Natural killer cell (primary cell): ENCODE results near the gene VPS11. TPM values are rescaled to one million over a fixed set of nuclear protein-coding genes. Genes with fewer than 3 reads are reported as not detected.

Source experiments
- ATAC-seq, 3 donors: fragments of 150-1000 bp in 2 of 3; fragments of 200-7000 bp in 1 of 3; cut with Tn5 transposase; 1 replicate in 1 of 3; 2 replicates in 2 of 3; pipeline ENCODE4 v1.10.0; 2021; ENCODE audit warnings: mild to moderate bottlenecking in 2 of 3, moderate library complexity in 2 of 3
- DNase-seq, 2 donors: peaks; one replicate each; pipeline versions ENCODE4 v3.0.0 to v3.0.0-alpha.2; 2013 to 2021; ENCODE audit warnings: mixed read lengths in 1 of 2
- H3K27ac ChIP-seq: one replicate; pipeline ENCODE4 v1.5.1; 2013; ENCODE audit warnings: mild to moderate bottlenecking, low read length
- H3K27me3 ChIP-seq: one replicate; pipeline ENCODE4 v1.6.1; 2013; ENCODE audit warnings: low read length; ENCODE audit not compliant: control insufficient read depth, insufficient read depth
- H3K36me3 ChIP-seq: one replicate; pipeline ENCODE4 v1.6.1; 2013; ENCODE audit warnings: low read length; ENCODE audit not compliant: control insufficient read depth, insufficient read depth
- H3K4me1 ChIP-seq: one replicate; pipeline ENCODE4 v1.6.1; 2013; ENCODE audit warnings: low read length; ENCODE audit not compliant: control insufficient read depth, insufficient read depth
- H3K4me3 ChIP-seq: one replicate; pipeline ENCODE4 v1.5.1; 2013; ENCODE audit warnings: low read length
- H3K9me3 ChIP-seq: one replicate; pipeline ENCODE4 v1.6.1; 2013; ENCODE audit warnings: low read length; ENCODE audit not compliant: control insufficient read depth, insufficient read depth
- H3K27ac Mint-ChIP-seq, 2 donors: one replicate each; pipeline ENCODE4 v1.8.0; 2022; ENCODE audit warnings: mild to moderate bottlenecking in 2 of 2, mixed read lengths in 2 of 2, moderate library complexity in 1 of 2
- H3K27me3 Mint-ChIP-seq, 2 donors: one replicate each; pipeline ENCODE4 v1.8.0; 2022; ENCODE audit warnings: low read depth in 2 of 2, mixed read lengths in 2 of 2
- H3K36me3 Mint-ChIP-seq: one replicate; pipeline ENCODE4 v1.8.0; 2022; ENCODE audit warnings: mixed read lengths
- H3K4me1 Mint-ChIP-seq, 2 donors: one replicate each; pipeline ENCODE4 v1.8.0; 2022; ENCODE audit warnings: mixed read lengths in 2 of 2
- H3K4me3 Mint-ChIP-seq: one replicate; pipeline ENCODE4 v1.8.0; 2022; ENCODE audit warnings: mild to moderate bottlenecking, moderate library complexity, mixed read lengths
- H3K9me3 Mint-ChIP-seq, 2 donors: one replicate each; pipeline ENCODE4 v1.8.0; 2022; ENCODE audit warnings: mixed read lengths in 2 of 2
- WGBS: methylation state at CpG from one replicate; pipeline ENCODE4 v1.1.7; 2013; ENCODE audit warnings: missing lambda C conversion rate; ENCODE audit not compliant: insufficient coverage; 5-methylcytosine and 5-hydroxymethylcytosine counted together
- intact Hi-C: fragments of 100-400 bp; cut with micrococcal nuclease; formaldehyde crosslinking; loops from one replicate; pipeline ENCODE4 v1.14.2; 2022
- total RNA-seq, 4 donors: library from RNA; stranded (reverse); fragments of 120-200 nt in 1 of 4; gene quantifications; one replicate each; pipeline versions ENCODE4 v1.2.3 to v1.2.4, GENCODE V29; 2013 to 2022
- TF ChIP-seq, protein P1 (sequence below): fragments of 200-600 bp; IDR thresholded peaks from one replicate; pipeline ENCODE4 v1.8.0; 2022; ENCODE audit warnings: antibody characterized with exemption

VPS11 gene
- total RNA-seq, 3 donors from 2014 or later (not counting 1 experiment from before 2014, with no cell fraction given): 91.4 to 101 (median 91.7) TPM

GRCh38 chr11:119120639-119121007 lies 53.0 kb downstream of the VPS11 start:
- ATAC-seq: no peak
- H3K27ac ChIP-seq: peak overlapping the region; percentile 73
- peaks cover 24% of the 10 kb centered on the region for H3K4me1 ChIP-seq
- H3K27me3 ChIP-seq: no peaks in the 10 kb centered on the region
- no peaks in the 10 kb centered on the region for H3K9me3 ChIP-seq
- H3K27me3 Mint-ChIP-seq: no peaks in the 10 kb centered on the region
- H3K9me3 Mint-ChIP-seq: no peaks in the 10 kb centered on the region
- peaks cover 32 to 33% of the 10 kb centered on the region in 2 donors for H3K4me1 Mint-ChIP-seq
- H3K4me3 ChIP-seq: peak overlapping the region; percentile 42
- TF ChIP-seq, protein P1, sequence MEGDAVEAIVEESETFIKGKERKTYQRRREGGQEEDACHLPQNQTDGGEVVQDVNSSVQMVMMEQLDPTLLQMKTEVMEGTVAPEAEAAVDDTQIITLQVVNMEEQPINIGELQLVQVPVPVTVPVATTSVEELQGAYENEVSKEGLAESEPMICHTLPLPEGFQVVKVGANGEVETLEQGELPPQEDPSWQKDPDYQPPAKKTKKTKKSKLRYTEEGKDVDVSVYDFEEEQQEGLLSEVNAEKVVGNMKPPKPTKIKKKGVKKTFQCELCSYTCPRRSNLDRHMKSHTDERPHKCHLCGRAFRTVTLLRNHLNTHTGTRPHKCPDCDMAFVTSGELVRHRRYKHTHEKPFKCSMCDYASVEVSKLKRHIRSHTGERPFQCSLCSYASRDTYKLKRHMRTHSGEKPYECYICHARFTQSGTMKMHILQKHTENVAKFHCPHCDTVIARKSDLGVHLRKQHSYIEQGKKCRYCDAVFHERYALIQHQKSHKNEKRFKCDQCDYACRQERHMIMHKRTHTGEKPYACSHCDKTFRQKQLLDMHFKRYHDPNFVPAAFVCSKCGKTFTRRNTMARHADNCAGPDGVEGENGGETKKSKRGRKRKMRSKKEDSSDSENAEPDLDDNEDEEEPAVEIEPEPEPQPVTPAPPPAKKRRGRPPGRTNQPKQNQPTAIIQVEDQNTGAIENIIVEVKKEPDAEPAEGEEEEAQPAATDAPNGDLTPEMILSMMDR: no peak
- H3K27ac Mint-ChIP-seq: peak overlapping the region; percentile 87 to 90
- whole genome bisulfite sequencing: 51% methylated on average over 5 of the region's 5 CpGs
- H3K36me3 ChIP-seq: peaks cover 12% of the 10 kb centered on the region
- H3K4me3 Mint-ChIP-seq: peak overlapping the region; percentile 91
- intact Hi-C loops: loop anchor here (1.0 to 5.0 kb wide), 4 partner anchors 18 to 53 kb away; partner anchors contain the start of genes HMBS and VPS11
- H3K36me3 Mint-ChIP-seq: peaks cover under 1% of the 10 kb centered on the region
- DNase-seq: peak in 1 of 2 donors; percentile 29

- DNase-seq: peak; percentile 97 to 100
- Mint-ChIP-seq H3K36me3 (no peaks in the 10 kb centered on the region), H3K4me3 (peak within 1 kb of the TSS; percentile 91), H3K9me3 (no peaks in the 10 kb centered on the region), H3K27ac (peak within 1 kb of the TSS; percentile 87 to 90), H3K4me1 (peaks cover 32% of the 10 kb centered on the region in 2 donors), H3K27me3 (no peaks in the 10 kb centered on the region)
- Histone ChIP-seq H3K4me3 (peak within 1 kb of the TSS; percentile 99), H3K9me3 (no peaks in the 10 kb centered on the region), H3K27me3 (no peaks in the 10 kb centered on the region), H3K4me1 (peaks cover 20% of the 10 kb centered on the region), H3K36me3 (peaks cover 11% of the 10 kb centered on the region), H3K27ac (peak within 1 kb of the TSS; percentile 73)
- WGBS: under 1% methylated on average over 52 of the region's 54 CpGs
- ATAC-seq: peak; percentile 97 to 100 (median 97)
- intact Hi-C loops: loop anchor here (1.0 to 5.0 kb wide), 4 partner anchors 19 to 54 kb away; partner anchors contain the start of genes HMBS and VPS11
- TF ChIP-seq, protein P1: no peak
Measured at GRCh38 chr11:119121008-119121810, 53.6 kb downstream of the VPS11 start, which contains the start of gene HINFP. Gene HINFP (plus strand): TSS chr11:119121580. CDS start chr11:119126945, 5,365 bp downstream.

DNA sequence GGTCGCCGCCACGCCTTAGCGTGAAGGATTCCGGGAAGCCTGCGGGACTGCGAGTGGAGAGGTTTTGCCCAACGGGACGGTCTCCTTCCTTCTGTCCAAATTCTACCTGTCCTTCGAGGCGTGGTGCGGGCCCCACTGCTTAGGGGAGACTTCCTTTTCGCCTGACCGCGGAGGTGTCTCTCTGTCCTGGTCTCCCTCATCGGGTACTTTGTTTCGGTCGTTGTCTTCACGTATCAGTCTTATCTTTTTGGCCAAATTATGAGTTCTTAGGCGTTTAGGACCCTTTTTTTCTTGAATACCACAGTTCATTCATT lies 54.1 kb downstream of the VPS11 start:
- Mint-ChIP-seq H3K27me3 (no peaks in the 10 kb centered on the region), H3K9me3 (no peaks in the 10 kb centered on the region), H3K36me3 (no peaks in the 10 kb centered on the region), H3K4me3 (peak overlapping the region; percentile 91), H3K27ac (peak overlapping the region; percentile 87 to 90), H3K4me1 (peaks cover 32 to 35% of the 10 kb centered on the region in 2 donors)
- whole genome bisulfite sequencing: 0% methylated on average over 20 of the region's 20 CpGs
- Histone ChIP-seq H3K27me3 (no peaks in the 10 kb centered on the region), H3K9me3 (no peaks in the 10 kb centered on the region), H3K27ac (peak overlapping the region; percentile 72), H3K36me3 (peaks cover 5% of the 10 kb centered on the region), H3K4me3 (peak overlapping the region; percentile 99), H3K4me1 (peaks cover 20% of the 10 kb centered on the region)
- ATAC-seq (no peak), DNase-seq (no peak)
- intact Hi-C loops: loop anchor here (1.0 to 5.0 kb wide), 4 partner anchors 19 to 54 kb away; partner anchors contain the start of genes HMBS and VPS11
- TF ChIP-seq, protein P1: no peak
